ENCODE measurements around the gene STX18.

DNA sequence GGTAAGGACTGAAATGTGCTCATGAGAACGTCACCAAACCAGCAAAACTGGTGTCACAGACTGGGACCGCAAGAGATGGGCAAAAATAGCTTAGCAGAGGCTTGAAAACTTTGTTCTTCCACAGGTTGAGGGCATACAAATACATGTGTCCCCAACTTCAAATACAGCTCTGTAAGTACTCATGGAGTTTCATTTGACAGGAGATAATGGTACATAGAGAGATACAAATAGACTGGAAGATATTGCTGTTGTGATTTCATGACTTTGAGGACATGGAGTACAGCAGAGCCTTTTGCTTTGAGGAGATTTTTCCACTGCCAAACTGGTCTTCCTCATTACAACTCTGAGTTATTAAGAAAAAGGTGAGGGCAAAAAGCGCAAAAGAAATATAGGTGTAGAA lies 70.7 kb downstream of the STX18 start:
- TF ChIP-seq, protein P1, sequence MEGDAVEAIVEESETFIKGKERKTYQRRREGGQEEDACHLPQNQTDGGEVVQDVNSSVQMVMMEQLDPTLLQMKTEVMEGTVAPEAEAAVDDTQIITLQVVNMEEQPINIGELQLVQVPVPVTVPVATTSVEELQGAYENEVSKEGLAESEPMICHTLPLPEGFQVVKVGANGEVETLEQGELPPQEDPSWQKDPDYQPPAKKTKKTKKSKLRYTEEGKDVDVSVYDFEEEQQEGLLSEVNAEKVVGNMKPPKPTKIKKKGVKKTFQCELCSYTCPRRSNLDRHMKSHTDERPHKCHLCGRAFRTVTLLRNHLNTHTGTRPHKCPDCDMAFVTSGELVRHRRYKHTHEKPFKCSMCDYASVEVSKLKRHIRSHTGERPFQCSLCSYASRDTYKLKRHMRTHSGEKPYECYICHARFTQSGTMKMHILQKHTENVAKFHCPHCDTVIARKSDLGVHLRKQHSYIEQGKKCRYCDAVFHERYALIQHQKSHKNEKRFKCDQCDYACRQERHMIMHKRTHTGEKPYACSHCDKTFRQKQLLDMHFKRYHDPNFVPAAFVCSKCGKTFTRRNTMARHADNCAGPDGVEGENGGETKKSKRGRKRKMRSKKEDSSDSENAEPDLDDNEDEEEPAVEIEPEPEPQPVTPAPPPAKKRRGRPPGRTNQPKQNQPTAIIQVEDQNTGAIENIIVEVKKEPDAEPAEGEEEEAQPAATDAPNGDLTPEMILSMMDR (IDR thresholded peaks at IDR 0.05), result no peak
- TF ChIP-seq POLR2A (IDR thresholded peaks at IDR 0.05) (no peak), POLR2AphosphoS5 (IDR thresholded peaks at IDR 0.05) (no peak), EP300 (IDR thresholded peaks at IDR 0.05) (no peak)

Measured in suprapubic skin (tissue), 4 donors.